Loucy (cell line): Measurements from ENCODE around the gene FDXACB1.

Experiments
- H2AFZ ChIP-seq: fragments of 200-600 bp; sonication (generic); 2 replicates; pipeline ENCODE4 v1.6.0; 2016; ENCODE audit warnings: antibody characterized with exemption, mild to moderate bottlenecking, low read length, moderate library complexity
- H3F3A ChIP-seq: fragments of 200-600 bp; 2 replicates; pipeline ENCODE4 v1.6.0; 2016; ENCODE audit warnings: antibody characterized with exemption, low read depth, mild to moderate bottlenecking
- H3K27me3 ChIP-seq: fragments of 200-600 bp; sonication (generic); 2 replicates; pipeline ENCODE4 v1.6.1; 2014; ENCODE audit warnings: low read length, mild to moderate bottlenecking; ENCODE audit not compliant: insufficient read depth, poor library complexity, severe bottlenecking
- H3K36me3 ChIP-seq: fragments of 200-600 bp; sonication (generic); 2 replicates; pipeline ENCODE4 v1.6.1; 2016; ENCODE audit warnings: low read length; ENCODE audit not compliant: insufficient read depth
- H3K4me1 ChIP-seq: fragments of 200-600 bp; sonication (generic); 2 replicates; pipeline ENCODE4 v1.5.1; 2014; ENCODE audit warnings: low read length, mild to moderate bottlenecking; ENCODE audit not compliant: insufficient read depth, poor library complexity, severe bottlenecking
- H3K4me2 ChIP-seq: fragments of 200-600 bp; sonication (generic); 2 replicates; pipeline ENCODE4 v1.6.0; 2014; ENCODE audit warnings: antibody characterized with exemption, low read length, low read depth, mild to moderate bottlenecking; ENCODE audit not compliant: poor library complexity, severe bottlenecking
- H3K4me3 ChIP-seq: fragments of 200-600 bp; sonication (generic); 2 replicates; pipeline ENCODE4 v1.5.1; 2014; ENCODE audit warnings: low read length, mild to moderate bottlenecking, mixed read lengths; ENCODE audit not compliant: poor library complexity, severe bottlenecking
- H3K79me2 ChIP-seq: fragments of 200-600 bp; sonication (generic); 2 replicates; pipeline ENCODE4 v1.6.1; 2014; ENCODE audit warnings: low read length; ENCODE audit not compliant: insufficient read depth
- H3K9ac ChIP-seq: fragments of 200-600 bp; sonication (generic); 2 replicates; pipeline ENCODE4 v1.6.0; 2014; ENCODE audit warnings: mild to moderate bottlenecking, low read depth, low read length, moderate library complexity; ENCODE audit not compliant: poor library complexity, severe bottlenecking
- H3K9me2 ChIP-seq: fragments of 200-600 bp; sonication (generic); replicated peaks from 2 replicates; pipeline ENCODE4 v1.6.1; 2016; ENCODE audit warnings: low read depth, low read length, mixed read lengths
- H3K9me3 ChIP-seq: fragments of 200-600 bp; sonication (generic); 2 replicates; pipeline ENCODE4 v1.6.1; 2014; ENCODE audit warnings: mild to moderate bottlenecking, antibody characterized with exemption, low read length, low read depth; ENCODE audit not compliant: insufficient read depth
- H4K20me1 ChIP-seq: fragments of 200-600 bp; sonication (generic); 2 replicates; pipeline ENCODE4 v1.6.0; 2014; ENCODE audit warnings: antibody characterized with exemption, low read length, mild to moderate bottlenecking; ENCODE audit not compliant: insufficient read depth, poor library complexity, severe bottlenecking
- EZH2phosphoT487 ChIP-seq: fragments of 200-600 bp; IDR thresholded peaks from 2 replicates; pipeline ENCODE4 v1.6.1; 2018; ENCODE audit warnings: antibody characterized with exemption, mild to moderate bottlenecking, moderate library complexity, borderline replicate concordance
- TF ChIP-seq, protein P1 (sequence below): fragments of 200-600 bp; sonication (generic); conservative IDR thresholded peaks from 2 replicates; pipeline ENCODE4 v1.5.1; 2014; ENCODE audit warnings: mild to moderate bottlenecking, antibody characterized with exemption, low read length

Gene FDXACB1

DNA sequence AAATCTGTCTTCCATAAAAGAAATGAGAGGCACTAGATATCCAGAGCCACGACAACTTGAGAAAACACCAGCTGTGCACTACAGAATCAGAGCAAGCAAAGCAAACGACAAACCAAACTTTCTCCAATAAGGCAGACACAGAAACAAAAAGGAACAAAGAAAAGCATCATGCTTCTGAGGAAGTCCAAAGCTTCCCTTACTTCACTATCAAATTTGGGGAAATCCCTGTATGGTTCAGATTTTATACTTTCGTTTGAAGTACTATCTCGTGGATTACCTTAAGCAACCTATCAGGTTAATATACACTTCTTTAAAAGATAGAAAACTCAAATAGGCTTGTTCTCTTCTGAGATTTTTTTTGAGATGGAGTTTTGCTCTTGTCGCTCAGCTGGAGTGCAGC lies 35.3 kb downstream of the FDXACB1 start:
- Histone ChIP-seq H3K27me3 (no peaks in the 10 kb centered on the region), H3K36me3 (peaks cover 52% of the 10 kb centered on the region; the same call in 1 of the 2 replicates), H3K4me1 (no peaks in the 10 kb centered on the region), H3K9ac (no peak overlapping the region), H3F3A (no peaks in the 10 kb centered on the region), H3K4me2 (no peak overlapping the region), H3K9me3 (no peaks in the 10 kb centered on the region), H3K79me2 (no peaks in the 10 kb centered on the region), H3K9me2 (no peaks in the 10 kb centered on the region), H4K20me1 (no peaks in the 10 kb centered on the region), H2AFZ (no peak overlapping the region), H3K4me3 (no peak overlapping the region)
- no peak for TF ChIP-seq EZH2phosphoT487
- TF ChIP-seq, protein P1, sequence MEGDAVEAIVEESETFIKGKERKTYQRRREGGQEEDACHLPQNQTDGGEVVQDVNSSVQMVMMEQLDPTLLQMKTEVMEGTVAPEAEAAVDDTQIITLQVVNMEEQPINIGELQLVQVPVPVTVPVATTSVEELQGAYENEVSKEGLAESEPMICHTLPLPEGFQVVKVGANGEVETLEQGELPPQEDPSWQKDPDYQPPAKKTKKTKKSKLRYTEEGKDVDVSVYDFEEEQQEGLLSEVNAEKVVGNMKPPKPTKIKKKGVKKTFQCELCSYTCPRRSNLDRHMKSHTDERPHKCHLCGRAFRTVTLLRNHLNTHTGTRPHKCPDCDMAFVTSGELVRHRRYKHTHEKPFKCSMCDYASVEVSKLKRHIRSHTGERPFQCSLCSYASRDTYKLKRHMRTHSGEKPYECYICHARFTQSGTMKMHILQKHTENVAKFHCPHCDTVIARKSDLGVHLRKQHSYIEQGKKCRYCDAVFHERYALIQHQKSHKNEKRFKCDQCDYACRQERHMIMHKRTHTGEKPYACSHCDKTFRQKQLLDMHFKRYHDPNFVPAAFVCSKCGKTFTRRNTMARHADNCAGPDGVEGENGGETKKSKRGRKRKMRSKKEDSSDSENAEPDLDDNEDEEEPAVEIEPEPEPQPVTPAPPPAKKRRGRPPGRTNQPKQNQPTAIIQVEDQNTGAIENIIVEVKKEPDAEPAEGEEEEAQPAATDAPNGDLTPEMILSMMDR: no peak

DNA sequence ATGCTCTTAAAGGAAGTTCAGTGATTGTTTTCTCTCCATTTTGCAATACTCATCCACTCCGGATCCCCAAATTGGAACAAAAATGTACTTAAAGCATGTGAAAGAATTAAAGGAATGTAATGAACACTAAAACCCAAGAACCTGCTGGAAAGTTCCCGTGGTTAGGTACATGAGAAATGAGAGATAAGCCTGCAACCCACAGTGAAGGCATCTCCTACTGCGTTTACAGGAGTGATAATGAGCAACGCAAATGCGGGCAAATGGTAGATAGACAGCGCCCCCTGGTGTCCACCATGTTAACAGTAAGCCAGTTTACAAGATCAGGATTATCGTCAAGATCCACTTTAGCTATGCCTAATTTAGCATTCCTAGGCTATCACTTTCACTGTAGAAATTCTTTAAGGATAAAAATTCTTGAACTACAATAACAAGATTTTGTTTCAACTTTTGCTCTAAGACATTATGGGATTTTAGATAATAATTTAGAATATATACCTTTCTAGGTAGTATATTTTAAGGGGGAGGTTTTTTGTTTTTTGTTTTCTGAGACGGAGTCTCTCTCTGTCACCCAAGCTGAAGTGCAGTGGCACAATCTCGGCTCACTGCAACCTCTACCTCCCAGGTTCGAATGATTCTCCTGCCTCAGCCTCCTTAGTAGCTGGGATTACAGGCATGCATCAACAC lies 37.5 kb downstream of the FDXACB1 start:
- Histone ChIP-seq H2AFZ (no peak overlapping the region), H3K36me3 (peaks cover 38% of the 10 kb centered on the region; the same call in 1 of the 2 replicates), H3K9ac (no peak overlapping the region), H3K79me2 (no peaks in the 10 kb centered on the region), H3K4me1 (peaks cover 17% of the 10 kb centered on the region), H3K4me2 (no peak overlapping the region), H3K4me3 (no peak overlapping the region), H3F3A (peaks cover 1% of the 10 kb centered on the region; the same call in 1 of the 2 replicates), H3K9me2 (no peaks in the 10 kb centered on the region), H3K27me3 (no peaks in the 10 kb centered on the region), H3K9me3 (no peaks in the 10 kb centered on the region), H4K20me1 (no peaks in the 10 kb centered on the region)
- TF ChIP-seq EZH2phosphoT487: no peak
- TF ChIP-seq, protein P1: peak; percentile 92

DNA sequence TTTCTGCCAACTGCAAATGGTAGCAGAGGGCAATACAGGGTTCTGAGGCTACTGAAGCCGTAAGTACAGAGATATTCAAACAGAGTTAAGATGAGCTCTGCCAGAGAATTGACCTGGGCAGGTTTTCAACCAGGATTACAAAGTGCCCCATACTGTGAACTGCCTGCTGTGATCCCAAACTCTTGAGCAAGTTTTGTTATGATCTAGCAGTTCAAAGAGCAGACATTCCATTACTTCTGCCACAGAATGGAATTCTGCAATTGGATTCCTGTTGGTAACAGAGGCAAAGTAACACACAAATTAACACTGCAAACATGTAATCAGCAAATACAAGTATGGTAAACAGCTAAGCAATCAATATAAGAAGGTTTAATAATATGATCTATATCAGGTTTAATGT lies 38.8 kb downstream of the FDXACB1 start:
- Histone ChIP-seq H3K9me3 (no peaks in the 10 kb centered on the region), H3K9me2 (no peaks in the 10 kb centered on the region), H3K36me3 (peaks cover 37% of the 10 kb centered on the region), H3K9ac (no peak overlapping the region), H3K27me3 (no peaks in the 10 kb centered on the region), H2AFZ (no peak overlapping the region), H4K20me1 (no peaks in the 10 kb centered on the region), H3K4me2 (no peak overlapping the region), H3K79me2 (no peaks in the 10 kb centered on the region), H3K4me3 (no peak overlapping the region), H3F3A (peaks cover 4% of the 10 kb centered on the region; the same call in 1 of the 2 replicates), H3K4me1 (peaks cover 26% of the 10 kb centered on the region)
- TF ChIP-seq, protein P1: no peak
- TF ChIP-seq EZH2phosphoT487: no peak
